Transverse colon (tissue), 4 donors: ENCODE results near the gene S100PBP. TPM values are rescaled to one million over a fixed set of nuclear protein-coding genes. Genes with fewer than 3 reads are reported as not detected.

Source experiments
- DNase-seq: peaks from one replicate; pipeline ENCODE4 v3.0.0-alpha.2; 2019
- H3K27ac ChIP-seq, 4 donors: fragments of 200-600 bp; sonication (generic); 2 replicates each; pipeline ENCODE4 v1.5.1; 2016 to 2018; ENCODE audit warnings: inconsistent platforms in 4 of 4
- H3K27me3 ChIP-seq: fragments of 200-600 bp; sonication (generic); 2 replicates; pipeline ENCODE4 v1.5.1; 2017; ENCODE audit warnings: inconsistent platforms
- H3K36me3 ChIP-seq, 4 donors: fragments of 200-600 bp; sonication (generic); 2 replicates each; pipeline ENCODE4 v1.5.1; 2017 to 2019; ENCODE audit warnings: inconsistent platforms in 4 of 4
- H3K4me1 ChIP-seq, 4 donors: fragments of 200-600 bp; sonication (generic); 2 replicates each; pipeline ENCODE4 v1.5.1; 2017 to 2020; ENCODE audit warnings: inconsistent platforms in 4 of 4
- H3K4me3 ChIP-seq, 4 donors: fragments of 200-600 bp; sonication (generic); 1 replicate in 1 of 4; 2 replicates in 3 of 4; pipeline versions ENCODE4 v1.5.1 to v1.6.1; 2017 to 2019; ENCODE audit warnings: inconsistent platforms in 4 of 4
- H3K9me3 ChIP-seq, 2 donors: fragments of 200-600 bp; sonication (generic); 2 replicates each; pipeline ENCODE4 v1.5.1; 2017 to 2019; ENCODE audit warnings: inconsistent platforms in 2 of 2
- EP300 ChIP-seq: sonication (generic); formaldehyde crosslinking; IDR thresholded peaks from one replicate; pipeline ENCODE4 v1.6.1; 2017; ENCODE audit warnings: antibody characterized with exemption, low read depth
- POLR2A ChIP-seq: fragments of 450-650 bp; IDR thresholded peaks from one replicate; pipeline ENCODE4 v1.6.1; 2016; ENCODE audit warnings: antibody characterized with exemption, mild to moderate bottlenecking, moderate library complexity
- POLR2AphosphoS5 ChIP-seq, 3 donors: sonication (generic); formaldehyde crosslinking; IDR thresholded peaks; one replicate each; pipeline ENCODE4 v1.6.1; 2016; ENCODE audit warnings: antibody characterized with exemption in 3 of 3
- WGBS, 2 donors: methylation state at CpG; one replicate each; pipeline ENCODE4 v1.1.5; 2018; ENCODE audit warnings: low coverage in 1 of 2; 5-methylcytosine and 5-hydroxymethylcytosine counted together
- in situ Hi-C, 4 donors: fragments of 200-750 bp; cut with MboI; loops; one replicate each; pipeline versions ENCODE4 v1.15.0 to v1.15.1; 2017; ENCODE audit warnings: low sequenced_read_pairs in 3 of 4, low pct_ligation_motif_present in 1 of 4, low pct_unique_long_range_greater_than_20kb in 1 of 4
- intact Hi-C: fragments of 100-400 bp; cut with DNase I; formaldehyde crosslinking; loops from one replicate; pipeline ENCODE4 v1.15.1; 2023; ENCODE audit warnings: low total_unique reads
- total RNA-seq, 4 donors: library from RNA; depleted of rRNA; stranded (reverse); fragments of >200 nt; gene quantifications; one replicate each; pipeline ENCODE4 v1.1.0, GENCODE V29; 2016
- TF ChIP-seq, protein P1 (sequence below), 5 experiments: fragments of 200-600 bp in 3 of 5; fragments of 450-650 bp in 2 of 5; sonication (generic) in 3 of 5; IDR thresholded peaks; 1 replicate in 2 of 5; 2 replicates in 3 of 5; pipeline ENCODE4 v1.5.1; 2016 to 2017; ENCODE audit warnings: antibody characterized with exemption in 5 of 5, inconsistent platforms in 3 of 5, mild to moderate bottlenecking in 2 of 5, moderate library complexity in 1 of 5

Gene S100PBP
- total RNA-seq, 4 donors from 2014 or later: 26.2 to 257 (median 40.7) TPM

DNA sequence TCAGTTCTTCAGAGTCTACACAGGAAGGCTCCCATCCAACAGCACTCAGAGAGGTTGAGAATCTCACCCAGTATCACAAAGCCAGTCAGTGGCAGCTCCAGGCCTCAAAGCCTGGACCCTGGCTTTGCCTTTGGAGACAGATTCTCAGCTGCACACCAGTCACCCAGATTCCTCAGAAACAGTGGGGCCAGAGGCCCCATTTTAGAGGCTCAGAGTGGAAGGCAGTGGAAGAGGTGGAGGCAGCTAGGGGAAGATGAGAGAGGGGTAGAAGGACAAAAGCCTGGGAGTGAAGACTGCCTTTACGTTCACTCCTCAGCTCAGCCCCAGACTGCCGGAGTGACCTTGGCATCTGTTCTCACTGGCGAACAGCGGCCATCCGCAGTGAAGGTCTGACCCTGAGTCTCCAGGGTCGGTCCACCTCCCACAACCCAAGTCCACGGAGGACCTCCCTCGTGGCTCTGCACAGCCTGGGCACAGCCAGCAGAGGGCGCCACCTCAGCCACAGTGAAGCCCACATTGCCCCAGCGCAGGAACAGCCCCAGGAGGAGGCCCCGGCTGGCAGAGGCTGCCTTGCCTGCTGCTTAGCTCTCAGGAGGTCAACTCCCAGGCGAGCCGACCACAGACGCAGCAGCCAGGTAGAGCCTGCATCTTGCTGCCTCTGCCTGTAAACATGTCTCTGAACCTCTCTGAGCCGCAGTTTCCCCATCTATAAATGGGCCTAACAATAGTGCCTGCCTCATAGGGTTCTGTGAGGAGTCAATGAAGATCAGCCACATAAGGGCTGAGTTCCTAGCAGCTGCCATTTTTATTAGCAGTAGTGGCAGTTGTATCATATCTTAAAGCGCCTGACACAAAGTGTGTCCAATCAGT is 59.1 kb downstream of the S100PBP start:
- WGBS, 2 donors: 48% methylated on average over 10 of the region's 16 CpGs; no CpG with 5 or more reads in 1 of the 2 donors
- Histone ChIP-seq H3K36me3 (no peaks in the 10 kb centered on the region), H3K4me1 (peaks cover 0 to 14% (median 7%) of the 10 kb centered on the region in 4 donors), H3K27me3 (peaks cover 10% of the 10 kb centered on the region), H3K9me3 (no peaks in the 10 kb centered on the region), H3K4me3 (no peak overlapping the region), H3K27ac (no peak overlapping the region)
- in situ Hi-C loops (no loop called here), intact Hi-C loops (no loop called here)
- TF ChIP-seq POLR2A: no peak
- TF ChIP-seq, protein P1, sequence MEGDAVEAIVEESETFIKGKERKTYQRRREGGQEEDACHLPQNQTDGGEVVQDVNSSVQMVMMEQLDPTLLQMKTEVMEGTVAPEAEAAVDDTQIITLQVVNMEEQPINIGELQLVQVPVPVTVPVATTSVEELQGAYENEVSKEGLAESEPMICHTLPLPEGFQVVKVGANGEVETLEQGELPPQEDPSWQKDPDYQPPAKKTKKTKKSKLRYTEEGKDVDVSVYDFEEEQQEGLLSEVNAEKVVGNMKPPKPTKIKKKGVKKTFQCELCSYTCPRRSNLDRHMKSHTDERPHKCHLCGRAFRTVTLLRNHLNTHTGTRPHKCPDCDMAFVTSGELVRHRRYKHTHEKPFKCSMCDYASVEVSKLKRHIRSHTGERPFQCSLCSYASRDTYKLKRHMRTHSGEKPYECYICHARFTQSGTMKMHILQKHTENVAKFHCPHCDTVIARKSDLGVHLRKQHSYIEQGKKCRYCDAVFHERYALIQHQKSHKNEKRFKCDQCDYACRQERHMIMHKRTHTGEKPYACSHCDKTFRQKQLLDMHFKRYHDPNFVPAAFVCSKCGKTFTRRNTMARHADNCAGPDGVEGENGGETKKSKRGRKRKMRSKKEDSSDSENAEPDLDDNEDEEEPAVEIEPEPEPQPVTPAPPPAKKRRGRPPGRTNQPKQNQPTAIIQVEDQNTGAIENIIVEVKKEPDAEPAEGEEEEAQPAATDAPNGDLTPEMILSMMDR (IDR thresholded peaks at IDR 0.05): peak; percentile 63 to 91 (median 88)
- DNase-seq: peak; percentile 65

DNA sequence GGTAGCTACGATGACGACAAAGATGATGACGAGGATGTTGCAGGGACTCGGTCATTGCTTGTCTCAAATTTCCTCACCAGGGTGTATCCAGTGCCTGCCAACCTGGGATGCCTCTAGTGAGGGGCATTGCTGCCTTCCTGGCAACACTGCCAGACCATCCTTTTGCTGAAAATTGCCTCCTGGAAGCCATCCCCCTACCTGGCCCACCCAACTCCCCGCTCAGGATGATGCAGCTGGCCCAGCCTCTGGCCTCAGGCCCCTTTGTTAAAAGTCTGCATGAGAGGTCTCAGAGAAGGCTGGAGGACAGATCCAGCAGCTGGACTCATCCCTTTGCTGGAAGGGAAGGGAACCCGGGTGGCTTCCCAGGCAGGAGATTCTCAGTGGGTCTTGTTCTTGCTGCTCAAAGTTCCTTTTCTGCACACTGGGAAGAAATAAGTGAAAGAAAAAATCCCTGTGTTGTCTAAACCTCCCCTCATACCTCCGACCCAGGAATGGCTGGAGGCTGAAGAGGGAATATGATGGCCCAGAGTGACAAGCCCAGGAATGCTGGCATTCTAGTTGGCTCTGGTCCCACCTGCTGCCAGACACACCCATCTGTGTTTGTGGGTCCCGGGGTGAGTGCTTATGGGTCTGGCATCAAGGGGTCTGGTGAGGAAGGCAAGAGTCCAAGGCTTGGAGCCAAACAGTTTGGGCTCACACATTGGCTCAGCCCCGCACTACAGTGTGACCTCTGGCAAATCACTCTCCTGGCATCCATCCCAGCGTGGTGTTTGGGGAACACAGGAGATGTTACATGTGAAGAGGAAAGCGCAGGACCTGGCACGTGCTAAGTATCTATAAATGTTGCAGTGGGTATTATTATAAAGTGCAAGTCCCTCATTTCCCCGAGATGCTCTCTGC is 60.0 kb downstream of the S100PBP start:
- 63 to 67% methylated on average over 3 to 13 of the region's 13 CpGs for WGBS, 2 donors
- no peak for DNase-seq

DNA sequence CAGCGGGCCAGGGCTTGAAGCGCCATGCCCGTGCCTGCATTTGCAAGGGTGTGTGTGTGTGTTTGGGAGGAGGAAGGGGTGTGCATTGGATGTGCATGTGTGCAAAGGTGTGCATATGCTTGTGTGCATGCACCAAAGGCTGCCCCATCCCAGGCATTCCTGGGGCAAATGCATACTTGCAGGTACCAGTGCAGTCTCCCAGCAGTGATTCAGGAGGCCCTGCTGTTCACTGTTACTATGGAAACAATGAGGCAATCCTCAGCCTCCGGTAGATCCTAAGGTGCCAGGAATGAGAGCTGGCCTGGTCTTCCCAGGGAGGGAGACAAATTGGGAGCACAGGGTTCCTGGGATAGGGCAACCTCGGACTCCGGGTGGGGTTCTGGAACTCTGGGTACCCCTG is 60.7 kb downstream of the S100PBP start:
- Histone ChIP-seq H3K9me3 (no peaks in the 10 kb centered on the region), H3K36me3 (no peaks in the 10 kb centered on the region), H3K27ac (no peak overlapping the region), H3K4me3 (no peak overlapping the region), H3K4me1 (peaks cover 0 to 4% (median 1%) of the 10 kb centered on the region in 4 donors), H3K27me3 (peaks cover 2% of the 10 kb centered on the region)
- intact Hi-C loops (no loop called here), in situ Hi-C loops (no loop called here)
- no peak for TF ChIP-seq EP300
- TF ChIP-seq, protein P1 (IDR thresholded peaks at IDR 0.05): no peak
- TF ChIP-seq POLR2AphosphoS5 (IDR thresholded peaks at IDR 0.05): no peak
- no peak for TF ChIP-seq POLR2A
- 60% methylated on average over 6 of the region's 6 CpGs; no CpG with 5 or more reads in 1 of the 2 donors for WGBS, 2 donors
- no peak for DNase-seq

More for the DNA sequence above, 60.0 kb downstream of the S100PBP start:
- no peak for TF ChIP-seq POLR2A
- TF ChIP-seq EP300: no peak
- TF ChIP-seq POLR2AphosphoS5 (IDR thresholded peaks at IDR 0.05): no peak
- TF ChIP-seq, protein P1 (IDR thresholded peaks at IDR 0.05): no peak
- Histone ChIP-seq H3K27me3 (peaks cover 2% of the 10 kb centered on the region), H3K36me3 (no peaks in the 10 kb centered on the region), H3K4me3 (no peak overlapping the region), H3K4me1 (peaks cover 0 to 7% (median 5%) of the 10 kb centered on the region in 4 donors), H3K9me3 (no peaks in the 10 kb centered on the region), H3K27ac (no peak overlapping the region)
- in situ Hi-C loops: no loop called here
- intact Hi-C loops: no loop called here

DNA sequence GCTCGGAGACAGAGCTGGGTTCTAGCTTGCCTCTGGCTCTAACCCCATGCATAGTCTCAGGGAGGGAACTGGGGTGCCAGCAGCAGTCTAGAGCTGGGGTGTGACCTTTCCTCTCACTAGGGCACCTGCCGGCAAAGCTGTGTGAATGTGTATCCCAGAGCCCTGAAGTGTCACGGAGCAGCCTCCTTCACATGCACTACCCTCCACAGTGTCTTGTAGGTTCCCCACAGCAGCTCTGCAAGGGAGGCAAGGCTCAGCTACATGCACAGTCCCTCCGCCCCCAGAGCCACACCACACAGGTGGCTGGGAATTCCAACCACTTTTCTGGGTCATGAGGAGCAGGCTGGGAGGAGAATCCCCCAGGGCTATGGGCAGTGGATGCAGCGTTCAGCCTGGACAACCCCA is 61.2 kb downstream of the S100PBP start:
- intact Hi-C loops: no loop called here
- Histone ChIP-seq H3K4me1 (peaks cover 0 to 4% (median 1%) of the 10 kb centered on the region in 4 donors), H3K4me3 (no peak overlapping the region), H3K36me3 (no peaks in the 10 kb centered on the region), H3K9me3 (no peaks in the 10 kb centered on the region), H3K27me3 (peaks cover 7% of the 10 kb centered on the region), H3K27ac (no peak overlapping the region)
- no peak for DNase-seq
- 81% methylated on average over 4 of the region's 5 CpGs; no CpG with 5 or more reads in 1 of the 2 donors for WGBS, 2 donors
- in situ Hi-C loops: no loop called here
- TF ChIP-seq POLR2A (no peak), POLR2AphosphoS5 (IDR thresholded peaks at IDR 0.05) (no peak), EP300 (no peak)
- TF ChIP-seq, protein P1 (IDR thresholded peaks at IDR 0.05): no peak
